Myometrial cell (primary cell): Measurements from ENCODE around the gene SLC44A3. TPM values are rescaled to one million over a fixed set of nuclear protein-coding genes. Genes with fewer than 3 reads are reported as not detected.

Experiments used
- total RNA-seq: library from RNA; depleted of rRNA; stranded (reverse); fragments of >200 nt; gene quantifications from 2 replicates; pipeline ENCODE4 v1.2.3, GENCODE V29; 2015

The SLC44A3 gene
- 0.18 TPM in 1 of 2 replicates, not detected in the other for total RNA-seq

GRCh38 chr1:94819945-94820746, at the start of gene SLC44A3:
SLC44A3 (plus strand) TSS chr1:94820357; CDS start chr1:94820452, 95 bp downstream.

DNA sequence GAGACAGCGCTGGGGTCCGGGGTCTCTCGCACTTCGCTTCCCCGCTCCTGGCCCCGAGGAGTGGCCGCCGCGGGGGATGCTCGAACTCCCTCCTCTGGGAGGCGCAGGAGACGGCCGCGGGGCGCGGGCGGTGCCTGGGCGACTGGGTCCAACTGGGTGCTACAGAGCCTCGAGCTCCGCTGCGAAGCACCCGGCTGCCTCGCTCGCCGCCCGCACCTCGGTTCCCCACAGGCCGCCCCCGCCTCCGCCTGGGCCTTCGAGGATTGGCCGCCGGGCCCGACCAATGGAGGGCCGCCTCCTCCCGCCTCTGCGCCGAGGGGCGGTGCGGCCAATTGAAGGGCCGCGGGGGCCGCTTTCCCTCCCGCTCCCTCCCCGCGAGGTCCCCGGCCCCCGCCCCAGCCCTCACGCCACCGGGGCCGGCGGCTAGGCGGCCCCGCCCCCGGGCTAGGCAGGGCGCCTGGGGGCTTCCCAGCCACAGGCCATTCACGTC, 106.8 kb downstream of the SLC44A3 start, which contains the start of gene CNN3:
CNN3 (minus strand) TSS at position 196 of the 490 bp plus-strand sequence. CDS start 216 bp downstream, outside the sequence.

Other genes with a start within 250 kb of the SLC44A3 start
- 243 and 268 TPM in 2 replicates for gene CNN3, start 106.8 kb downstream of the SLC44A3 start, total RNA-seq